HepG2 (cell line): Measurements from ENCODE around the gene FAM222B. TPM values are rescaled to one million over a fixed set of nuclear protein-coding genes. Genes with fewer than 3 reads are reported as not detected.

Experiments
- BRF2 ChIP-seq: sonication (generic); formaldehyde crosslinking; IDR thresholded peaks from 2 replicates; pipeline ENCODE4 v1.8.1; 2022; ENCODE audit warnings: mild to moderate bottlenecking, missing genetic modification reagents
- DDIT3 ChIP-seq: sonication (generic); formaldehyde crosslinking; IDR thresholded peaks from 2 replicates; pipeline ENCODE4 v1.4.0; 2020; ENCODE audit warnings: mild to moderate bottlenecking, missing genetic modification reagents
- GTF2F1 ChIP-seq: fragments of 150-350 bp; IDR thresholded peaks from 2 replicates; pipeline ENCODE4 v1.6.1; 2014; ENCODE audit warnings: low read length
- HDAC1 ChIP-seq: sonication (generic); formaldehyde crosslinking; IDR thresholded peaks from 2 replicates; pipeline ENCODE4 v1.5.1; 2020; ENCODE audit warnings: mild to moderate bottlenecking, missing genetic modification reagents
- HMG20A ChIP-seq: IDR thresholded peaks from 2 replicates; pipeline ENCODE4 v1.6.1; 2016; ENCODE audit warnings: borderline replicate concordance
- MTF2 ChIP-seq: sonication (generic); formaldehyde crosslinking; IDR thresholded peaks from 2 replicates; pipeline ENCODE4 v1.5.0; 2020; ENCODE audit warnings: missing genetic modification reagents, borderline replicate concordance
- NCOA2 ChIP-seq: sonication (generic); formaldehyde crosslinking; IDR thresholded peaks from 2 replicates; pipeline ENCODE4 v1.8.0; 2022; ENCODE audit warnings: inconsistent platforms
- NFKBIZ ChIP-seq: IDR thresholded peaks from 2 replicates; pipeline ENCODE4 v1.6.1; 2018; ENCODE audit warnings: missing genetic modification reagents, missing compliant biosample characterization
- NRL ChIP-seq: sonication (generic); formaldehyde crosslinking; IDR thresholded peaks from 2 replicates; pipeline ENCODE4 v1.5.0; 2020; ENCODE audit warnings: missing genetic modification reagents, mild to moderate bottlenecking, moderate library complexity, borderline replicate concordance
- PTBP1 ChIP-seq: fragments of 200-400 bp; formaldehyde crosslinking; IDR thresholded peaks from 2 replicates; pipeline ENCODE4 v1.6.1; 2018; ENCODE audit warnings: low read length, low read depth; ENCODE audit not compliant: poor library complexity, severe bottlenecking
- RBM22 ChIP-seq: fragments of 200-400 bp; formaldehyde crosslinking; optimal IDR thresholded peaks from 2 replicates; pipeline ENCODE3; 2017; ENCODE audit warnings: mild to moderate bottlenecking, low read length, moderate library complexity
- RFX1 ChIP-seq: fragments of 450-650 bp; IDR thresholded peaks from 2 replicates; pipeline ENCODE4 v1.6.1; 2017
- SMARCC2 ChIP-seq: fragments of 450-650 bp; IDR thresholded peaks from 2 replicates; pipeline ENCODE4 v1.6.1; 2017; ENCODE audit warnings: antibody characterized with exemption, mild to moderate bottlenecking
- TAF15 ChIP-seq: fragments of 200-400 bp; formaldehyde crosslinking; IDR thresholded peaks from one replicate; pipeline ENCODE4 v1.6.1; 2018; ENCODE audit warnings: mild to moderate bottlenecking, low read depth, low read length; ENCODE audit not compliant: poor library complexity, severe bottlenecking
- TEF ChIP-seq: sonication (generic); formaldehyde crosslinking; IDR thresholded peaks from 2 replicates; pipeline ENCODE4 v1.5.0; 2020; ENCODE audit warnings: missing genetic modification reagents
- THAP9 ChIP-seq: sonication (generic); formaldehyde crosslinking; IDR thresholded peaks from 2 replicates; pipeline ENCODE4; 2020; ENCODE audit warnings: missing genetic modification reagents, mild to moderate bottlenecking, borderline replicate concordance
- ZBTB38 ChIP-seq: sonication (generic); formaldehyde crosslinking; IDR thresholded peaks from 2 replicates; pipeline ENCODE4 v1.5.1; 2020; ENCODE audit warnings: mild to moderate bottlenecking, missing genetic modification reagents
- ZEB1 ChIP-seq: IDR thresholded peaks from 2 replicates; pipeline ENCODE4 v1.6.1; 2012; ENCODE audit warnings: mild to moderate bottlenecking, low read depth, inconsistent platforms; ENCODE audit not compliant: insufficient replicate concordance
- ZNF274 ChIP-seq: sonication (generic); formaldehyde crosslinking; IDR thresholded peaks from 2 replicates; pipeline ENCODE4 v1.5.1; 2020; ENCODE audit warnings: mild to moderate bottlenecking, missing genetic modification reagents
- ZNF292 ChIP-seq: sonication (generic); formaldehyde crosslinking; IDR thresholded peaks from 2 replicates; pipeline ENCODE4 v1.8.1; 2022; ENCODE audit warnings: mild to moderate bottlenecking, low read depth, missing genetic modification reagents, borderline replicate concordance
- ZNF33A ChIP-seq: sonication (generic); formaldehyde crosslinking; IDR thresholded peaks from 2 replicates; pipeline ENCODE4 v1.5.1; 2020; ENCODE audit warnings: missing genetic modification reagents, mild to moderate bottlenecking, moderate library complexity, borderline replicate concordance
- ZNF513 ChIP-seq: sonication (generic); formaldehyde crosslinking; conservative IDR thresholded peaks from 2 replicates; pipeline ENCODE4 v1.5.0; 2020; ENCODE audit warnings: missing genetic modification reagents
- ZNF678 ChIP-seq: sonication (generic); formaldehyde crosslinking; IDR thresholded peaks from 2 replicates; pipeline ENCODE4 v1.4.0; 2020; ENCODE audit warnings: mild to moderate bottlenecking, missing genetic modification reagents
- ZNF7 ChIP-seq: IDR thresholded peaks from 2 replicates; pipeline ENCODE4 v1.6.1; 2016; ENCODE audit warnings: missing biosample characterization, missing genetic modification reagents
- polyA plus RNA-seq, 8 experiments: library from polyadenylated mRNA; depleted of rRNA in 3 of 8; stranded (reverse) in 7 of 8; unstranded in 1 of 8; fragments of >200 nt; fragmentation: Illumina TruSeq in 4 of 8; extraction: Trizol in 4 of 8; gene quantifications; 2 replicates each; pipeline versions ENCODE4 v1.2.1 to v1.2.3, GENCODE V29; 2011 to 2016; ENCODE audit warnings: low read depth in 4 of 8, missing spikeins in 1 of 8, mixed read lengths in 1 of 8; ENCODE audit not compliant: insufficient read depth in 1 of 8
- total RNA-seq, 5 experiments: library from RNA; depleted of rRNA; stranded (reverse); fragments of >200 nt; fragmentation: Illumina TruSeq; extraction: Trizol; gene quantifications; 2 replicates each; pipeline ENCODE4 v1.2.3, GENCODE V29; 2016; ENCODE audit warnings: low read depth in 1 of 5

FAM222B gene
- total and polyA plus RNA-seq, 2 of the 13 experiments (the other 11 are each of a cell fraction or from before 2014, with no cell fraction given) = 3.5 to 7.3 TPM

- TF ChIP-seq ZEB1 (no peak), NFKBIZ (no peak), DDIT3 (CRISPR knock-in tag) (no peak), THAP9 (CRISPR knock-in tag) (peak; percentile 67; the same call in 1 of the 2 replicates), GTF2F1 (no peak), RFX1 (no peak), ZBTB38 (CRISPR knock-in tag) (peak; percentile 63; the same call in 1 of the 2 replicates), ZNF274 (CRISPR knock-in tag) (no peak), ZNF513 (CRISPR knock-in tag) (no peak), NRL (no peak; the same call in 1 of the 2 replicates), RBM22 (no peak), HMG20A (CRISPR knock-in tag) (no peak), TEF (CRISPR knock-in tag) (no peak), ZNF33A (no peak), SMARCC2 (no peak), HDAC1 (peak; percentile 67), BRF2 (CRISPR knock-in tag) (no peak; the same call in 1 of the 2 replicates), ZNF292 (CRISPR knock-in tag) (no peak), ZNF7 (no peak), TAF15 (peak; percentile 79), NCOA2 (0 out of 2 replicates have a peak, but pooled peaks have one; percentile 22), MTF2 (CRISPR knock-in tag) (peak; percentile 82; the same call in 1 of the 2 replicates), PTBP1 (no peak), ZNF678 (no peak)
Observed at GRCh38 chr17:28726627-28727491, 115.7 kb downstream of the FAM222B start (continued).
